DOHH2 (cell line): ENCODE measurements around the gene ACTR5.

ENCODE experiments used
- CTCF ChIP-seq: fragments of 200-600 bp; sonication (generic); IDR thresholded peaks from one replicate; pipeline ENCODE4 v1.5.1; 2014; ENCODE audit warnings: antibody characterized with exemption, mild to moderate bottlenecking, low read depth, low read length; ENCODE audit not compliant: poor library complexity, severe bottlenecking
- EZH2phosphoT487 ChIP-seq: fragments of 200-600 bp; sonication (generic); IDR thresholded peaks from 2 replicates; pipeline ENCODE4 v1.6.1; 2017; ENCODE audit warnings: borderline replicate concordance, mild to moderate bottlenecking, antibody characterized with exemption, low read length, moderate library complexity, mixed read lengths

- TF ChIP-seq CTCF: no peak
- TF ChIP-seq EZH2phosphoT487: no peak
Observed at GRCh38 chr20:38757145-38757775, 9.0 kb downstream of the ACTR5 start.
